H9 (cell line): ENCODE results near the gene NCBP3. TPM values are rescaled to one million over a fixed set of nuclear protein-coding genes. Genes with fewer than 3 reads are reported as not detected.
"Not testable (repeated sequence)": the region's sequence is repeated elsewhere in the genome, so short reads cannot be mapped to it uniquely, and the experiment has no call there.

Source experiments
- DNase-seq: peaks from one replicate; pipeline ENCODE4 v3.0.0-alpha.2; 2017
- H2AFZ ChIP-seq: one replicate; pipeline ENCODE4 v1.6.1; 2013; ENCODE audit warnings: mild to moderate bottlenecking, low read length, control low read depth, moderate library complexity
- H2AK5ac ChIP-seq: 2 replicates; pipeline ENCODE4 v1.6.1; 2013; ENCODE audit warnings: low read length, control low read depth, mixed read lengths; ENCODE audit not compliant: insufficient read length
- H2BK120ac ChIP-seq: one replicate; pipeline ENCODE4 v1.6.1; 2013; ENCODE audit warnings: low read depth, mild to moderate bottlenecking, low read length, control low read depth, inconsistent platforms; ENCODE audit not compliant: poor library complexity, severe bottlenecking
- H2BK12ac ChIP-seq: 2 replicates; pipeline ENCODE4 v1.6.1; 2013; ENCODE audit warnings: low read length, control low read depth, mixed read lengths, low read depth; ENCODE audit not compliant: insufficient read length
- H2BK15ac ChIP-seq: 2 replicates; pipeline ENCODE4 v1.6.1; 2013; ENCODE audit warnings: low read depth, low read length, control low read depth
- H2BK20ac ChIP-seq: one replicate; pipeline ENCODE4 v1.6.1; 2013; ENCODE audit warnings: low read depth, mild to moderate bottlenecking, low read length, control low read depth, inconsistent platforms; ENCODE audit not compliant: poor library complexity, severe bottlenecking
- H2BK5ac ChIP-seq: 2 replicates; pipeline ENCODE4 v1.6.1; 2013; ENCODE audit warnings: low read length, control low read depth, mixed read lengths; ENCODE audit not compliant: insufficient read length
- H3K14ac ChIP-seq: 2 replicates; pipeline ENCODE4 v1.6.1; 2013; ENCODE audit warnings: low read length, control low read depth; ENCODE audit not compliant: insufficient read depth
- H3K18ac ChIP-seq: 2 replicates; pipeline ENCODE4 v1.6.1; 2013; ENCODE audit warnings: low read depth, mild to moderate bottlenecking, mixed read lengths, low read length, control low read depth; ENCODE audit not compliant: insufficient read length
- H3K23ac ChIP-seq: 2 replicates; pipeline ENCODE4 v1.6.1; 2013; ENCODE audit warnings: low read length, control low read depth, mixed read lengths, low read depth; ENCODE audit not compliant: insufficient read length
- H3K23me2 ChIP-seq: 2 replicates; pipeline ENCODE4 v1.6.1; 2013; ENCODE audit warnings: low read depth, mild to moderate bottlenecking, mixed read lengths, low read length, control low read depth; ENCODE audit not compliant: insufficient read length, poor library complexity, severe bottlenecking
- H3K27ac ChIP-seq: 2 replicates; pipeline ENCODE4 v1.5.1; 2013; ENCODE audit warnings: low read length, control low read depth, mixed read lengths, low read depth; ENCODE audit not compliant: insufficient read length
- H3K27me3 ChIP-seq: 2 replicates; pipeline ENCODE4 v1.6.1; 2013; ENCODE audit warnings: low read length, control low read depth, inconsistent platforms; ENCODE audit not compliant: insufficient read depth
- H3K4ac ChIP-seq: 2 replicates; pipeline ENCODE4 v1.6.1; 2013; ENCODE audit warnings: low read depth, mild to moderate bottlenecking, control low read depth, inconsistent platforms, low read length, moderate library complexity
- H3K4me1 ChIP-seq: 2 replicates; pipeline ENCODE4 v1.6.1; 2013; ENCODE audit warnings: low read length, control low read depth, inconsistent platforms; ENCODE audit not compliant: insufficient read depth
- H3K4me2 ChIP-seq: 2 replicates; pipeline ENCODE4 v1.6.1; 2013; ENCODE audit warnings: low read length, control low read depth, mixed read lengths; ENCODE audit not compliant: insufficient read length, insufficient read depth
- H3K56ac ChIP-seq: 2 replicates; pipeline ENCODE4 v1.6.1; 2013; ENCODE audit warnings: low read depth, mild to moderate bottlenecking, mixed read lengths, low read length, control low read depth; ENCODE audit not compliant: insufficient read length
- H3K79me1 ChIP-seq: 2 replicates; pipeline ENCODE4 v1.6.1; 2013; ENCODE audit warnings: low read depth, mild to moderate bottlenecking, moderate library complexity, low read length, control low read depth, inconsistent platforms; ENCODE audit not compliant: insufficient read depth, poor library complexity, severe bottlenecking
- H3K79me2 ChIP-seq: 2 replicates; pipeline ENCODE4 v1.6.1; 2013; ENCODE audit warnings: low read length, control low read depth, inconsistent platforms; ENCODE audit not compliant: insufficient read depth
- H3K9ac ChIP-seq: 2 replicates; pipeline ENCODE4 v1.6.1; 2013; ENCODE audit warnings: low read length, control low read depth, mixed read lengths; ENCODE audit not compliant: insufficient read length; ENCODE audit errors: extremely low read depth
- H3K9me3 ChIP-seq: one replicate; pipeline ENCODE4 v1.6.1; 2013; ENCODE audit warnings: low read depth, low read length, inconsistent platforms; ENCODE audit not compliant: control insufficient read depth
- H3T11ph ChIP-seq: one replicate; pipeline ENCODE4 v1.6.1; 2013; ENCODE audit warnings: mild to moderate bottlenecking, low read length, control low read depth, inconsistent platforms
- H4K20me1 ChIP-seq: one replicate; pipeline ENCODE4 v1.6.1; 2013; ENCODE audit not compliant: control insufficient read depth, insufficient read length, insufficient read depth
- H4K5ac ChIP-seq: 2 replicates; pipeline ENCODE4 v1.6.1; 2013; ENCODE audit warnings: low read depth, mild to moderate bottlenecking, mixed read lengths, low read length, control low read depth; ENCODE audit not compliant: insufficient read length
- H4K8ac ChIP-seq: replicated peaks from 2 replicates; pipeline ENCODE4 v1.6.1; 2013; ENCODE audit warnings: low read length, control low read depth, mixed read lengths, low read depth; ENCODE audit not compliant: insufficient read length
- H4K91ac ChIP-seq: 2 replicates; pipeline ENCODE4 v1.6.1; 2013; ENCODE audit warnings: low read depth, mild to moderate bottlenecking, moderate library complexity, mixed read lengths, low read length, control low read depth; ENCODE audit not compliant: insufficient read length
- H3K27ac Mint-ChIP-seq, 3 experiments: 2 replicates in 2 of 3; 3 replicates in 1 of 3; pipeline ENCODE4 v1.8.0; 2020 to 2021; ENCODE audit warnings: mixed read lengths in 3 of 3, mild to moderate bottlenecking in 1 of 3, moderate library complexity in 1 of 3
- H3K27me3 Mint-ChIP-seq: 2 replicates; pipeline ENCODE4 v1.8.0; 2021; ENCODE audit warnings: low read depth, mild to moderate bottlenecking, moderate library complexity, mixed read lengths
- H3K36me3 Mint-ChIP-seq, 3 experiments: 2 replicates in 2 of 3; 3 replicates in 1 of 3; pipeline ENCODE4 v1.8.0; 2020 to 2021; ENCODE audit warnings: low read depth in 3 of 3, mixed read lengths in 3 of 3; ENCODE audit not compliant: insufficient read depth in 1 of 3
- H3K4me1 Mint-ChIP-seq, 2 experiments: 2 replicates each; pipeline ENCODE4 v1.8.0; 2020; ENCODE audit warnings: mixed read lengths in 2 of 2
- H3K4me3 Mint-ChIP-seq, 2 experiments: 2 replicates in 1 of 2; 3 replicates in 1 of 2; pipeline ENCODE4 v1.8.0; 2020 to 2021; ENCODE audit warnings: mild to moderate bottlenecking in 2 of 2, mixed read lengths in 2 of 2, moderate library complexity in 1 of 2
- H3K9me3 Mint-ChIP-seq, 2 experiments: 2 replicates in 1 of 2; 3 replicates in 1 of 2; pipeline ENCODE4 v1.8.0; 2020; ENCODE audit warnings: mild to moderate bottlenecking in 2 of 2, mixed read lengths in 2 of 2, moderate library complexity in 1 of 2
- WGBS: extraction: QIAGEN DNeasy Blood & Tissue Kit; methylation state at CpG from one replicate; pipeline ENCODE4 v1.1.7; 2013; ENCODE audit warnings: missing lambda C conversion rate, low lambda C conversion rate, mixed read lengths; ENCODE audit not compliant: insufficient read length; ENCODE audit errors: extremely low coverage; 5-methylcytosine and 5-hydroxymethylcytosine counted together
- total RNA-seq: library from RNA; stranded (reverse); gene quantifications from 2 replicates; pipeline ENCODE4 v1.2.1, GENCODE V29; 2021
- TF ChIP-seq, protein P1 (sequence below): fragments of 200-600 bp; sonication (generic); conservative IDR thresholded peaks from 3 replicates; pipeline ENCODE4 v1.8.0; 2021; ENCODE audit warnings: antibody characterized with exemption, mild to moderate bottlenecking

Gene NCBP3
- total RNA-seq, 1 experiment from 2014 or later, result 45.7 TPM

DNA sequence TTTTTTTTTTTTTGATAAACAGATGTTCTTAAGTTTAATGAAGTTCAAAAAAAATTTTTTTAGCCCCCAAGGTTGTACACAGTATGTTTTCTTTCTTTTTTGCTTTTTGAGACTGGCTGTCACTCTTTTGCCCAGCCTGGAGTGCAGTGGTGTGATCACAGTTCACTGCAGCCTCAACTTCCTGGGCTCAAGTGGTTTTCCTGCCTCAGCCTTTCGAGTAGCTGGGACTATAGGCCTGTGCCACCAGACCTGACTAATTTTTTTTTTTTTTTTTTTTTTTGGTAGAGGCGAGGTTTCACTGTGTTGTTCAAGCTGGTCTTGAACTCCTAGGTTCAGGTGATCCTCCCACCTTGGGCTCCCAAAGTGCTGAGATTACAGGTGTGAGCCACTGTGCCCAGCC is 57.8 kb downstream of the NCBP3 start:
- Mint-ChIP-seq H3K36me3 (no peaks in the 10 kb centered on the region), H3K9me3 (no peaks in the 10 kb centered on the region; a peak in 1 of 5 replicates), H3K4me3 (no peak overlapping the region), H3K4me1 (peaks cover 1 to 10% of the 10 kb centered on the region in 2 experiments; a peak in 3 of 4 replicates), H3K27me3 (no peaks in the 10 kb centered on the region), H3K27ac (no peak overlapping the region)
- H2BK120ac ChIP-seq, result no peak overlapping the region
- H3K56ac ChIP-seq, result no peak overlapping the region
- no peaks in the 10 kb centered on the region for H3K4me1 ChIP-seq
- no peak overlapping the region for H4K91ac ChIP-seq
- WGBS, result no CpG with 5 or more reads among the region's 2 CpGs
- no peak overlapping the region for H3K9ac ChIP-seq
- no peak overlapping the region for H2BK5ac ChIP-seq
- H2BK15ac ChIP-seq, result no peak overlapping the region
- no peak overlapping the region for H3T11ph ChIP-seq
- H2BK20ac ChIP-seq, result no peak overlapping the region
- H4K5ac ChIP-seq, result no peak overlapping the region
- no peak overlapping the region for H4K8ac ChIP-seq
- H3K18ac ChIP-seq, result no peak overlapping the region
- no peak overlapping the region for H3K14ac ChIP-seq
- H3K79me1 ChIP-seq, result no peaks in the 10 kb centered on the region
- no peak overlapping the region for H3K4me2 ChIP-seq
- no peak overlapping the region for H2AFZ ChIP-seq
- no peak overlapping the region for H3K23ac ChIP-seq
- no peaks in the 10 kb centered on the region for H3K23me2 ChIP-seq
- H3K79me2 ChIP-seq, result no peaks in the 10 kb centered on the region
- H3K9me3 ChIP-seq, result no peaks in the 10 kb centered on the region
- no peaks in the 10 kb centered on the region for H3K27me3 ChIP-seq
- no peaks in the 10 kb centered on the region for H4K20me1 ChIP-seq
- no peak for DNase-seq
- no peak overlapping the region for H2AK5ac ChIP-seq
- TF ChIP-seq, protein P1, sequence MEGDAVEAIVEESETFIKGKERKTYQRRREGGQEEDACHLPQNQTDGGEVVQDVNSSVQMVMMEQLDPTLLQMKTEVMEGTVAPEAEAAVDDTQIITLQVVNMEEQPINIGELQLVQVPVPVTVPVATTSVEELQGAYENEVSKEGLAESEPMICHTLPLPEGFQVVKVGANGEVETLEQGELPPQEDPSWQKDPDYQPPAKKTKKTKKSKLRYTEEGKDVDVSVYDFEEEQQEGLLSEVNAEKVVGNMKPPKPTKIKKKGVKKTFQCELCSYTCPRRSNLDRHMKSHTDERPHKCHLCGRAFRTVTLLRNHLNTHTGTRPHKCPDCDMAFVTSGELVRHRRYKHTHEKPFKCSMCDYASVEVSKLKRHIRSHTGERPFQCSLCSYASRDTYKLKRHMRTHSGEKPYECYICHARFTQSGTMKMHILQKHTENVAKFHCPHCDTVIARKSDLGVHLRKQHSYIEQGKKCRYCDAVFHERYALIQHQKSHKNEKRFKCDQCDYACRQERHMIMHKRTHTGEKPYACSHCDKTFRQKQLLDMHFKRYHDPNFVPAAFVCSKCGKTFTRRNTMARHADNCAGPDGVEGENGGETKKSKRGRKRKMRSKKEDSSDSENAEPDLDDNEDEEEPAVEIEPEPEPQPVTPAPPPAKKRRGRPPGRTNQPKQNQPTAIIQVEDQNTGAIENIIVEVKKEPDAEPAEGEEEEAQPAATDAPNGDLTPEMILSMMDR, result no peak
- H2BK12ac ChIP-seq, result no peak overlapping the region
- no peak overlapping the region for H3K27ac ChIP-seq
- no peak overlapping the region for H3K4ac ChIP-seq

DNA sequence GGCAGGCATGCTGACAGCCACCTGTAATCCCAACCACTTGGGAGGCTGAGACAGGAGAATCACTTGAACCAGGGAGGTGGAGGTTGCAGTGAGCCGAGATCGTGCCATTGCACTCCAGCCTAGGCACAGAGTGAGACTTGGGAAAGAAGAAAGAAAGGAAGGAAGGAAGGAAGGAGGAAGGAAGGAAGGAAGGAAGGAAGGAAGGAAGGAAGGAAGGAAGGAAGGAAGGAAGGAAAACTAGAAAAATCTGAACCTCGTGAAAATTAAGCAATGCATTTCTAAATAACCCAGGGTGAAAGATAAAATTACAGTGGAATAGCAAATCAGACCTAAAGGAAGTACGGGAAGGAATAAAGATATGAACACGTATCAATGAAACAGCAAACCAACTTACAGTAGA is 60.7 kb downstream of the NCBP3 start:
- not testable (repeated sequence) for H3K14ac ChIP-seq, H3K9me3 ChIP-seq, H3K79me2 ChIP-seq, H3K27me3 ChIP-seq, H3K4me1 Mint-ChIP-seq, H2BK5ac ChIP-seq, H3K56ac ChIP-seq, H4K20me1 ChIP-seq, H2BK20ac ChIP-seq, H3K4me3 Mint-ChIP-seq, H3K4ac ChIP-seq, H3K23ac ChIP-seq, H2BK120ac ChIP-seq, H3K4me1 ChIP-seq, H3K79me1 ChIP-seq, H3K36me3 Mint-ChIP-seq, H3K4me2 ChIP-seq, H3K23me2 ChIP-seq, DNase-seq, H2BK15ac ChIP-seq, H4K5ac ChIP-seq, H4K8ac ChIP-seq, H2AK5ac ChIP-seq, H3K9ac ChIP-seq, H2BK12ac ChIP-seq, H3K18ac ChIP-seq, H3K9me3 Mint-ChIP-seq, H4K91ac ChIP-seq, H3K27me3 Mint-ChIP-seq, H3T11ph ChIP-seq, H3K27ac ChIP-seq, H3K27ac Mint-ChIP-seq, H2AFZ ChIP-seq
- no CpG with 5 or more reads among the region's 5 CpGs for WGBS
